Ectodermal cell (in vitro differentiated cells): ENCODE data around the gene POLE4.

ENCODE experiments used
- H3K27ac ChIP-seq: 2 replicates; pipeline ENCODE4 v1.7.0; 2013; ENCODE audit warnings: mild to moderate bottlenecking, low read depth, low read length; ENCODE audit not compliant: insufficient read depth, poor library complexity, severe bottlenecking
- H3K27me3 ChIP-seq: 2 replicates; pipeline ENCODE4 v1.7.0; 2013; ENCODE audit warnings: mild to moderate bottlenecking, low read length; ENCODE audit not compliant: insufficient read depth, control insufficient read depth, poor library complexity, severe bottlenecking
- H3K36me3 ChIP-seq: one replicate; pipeline ENCODE4 v1.7.0; 2013; ENCODE audit warnings: low read length; ENCODE audit not compliant: control insufficient read depth, insufficient read depth
- H3K4me1 ChIP-seq: one replicate; pipeline ENCODE4 v1.7.0; 2013; ENCODE audit warnings: low read length; ENCODE audit not compliant: control insufficient read depth, insufficient read depth
- H3K4me3 ChIP-seq: 2 replicates; pipeline ENCODE4 v1.7.0; 2013; ENCODE audit warnings: low read depth, low read length, control low read depth; ENCODE audit not compliant: insufficient read depth
- H3K9me3 ChIP-seq: 2 replicates; pipeline ENCODE4 v1.7.0; 2013; ENCODE audit warnings: mild to moderate bottlenecking, low read length, moderate library complexity; ENCODE audit not compliant: control insufficient read depth
- WGBS, 2 experiments: methylation state at CpG; one replicate each; pipeline ENCODE4 v1.1.7; 2013; ENCODE audit warnings: missing lambda C conversion rate in 2 of 2; 5-methylcytosine and 5-hydroxymethylcytosine counted together

POLE4 gene

DNA sequence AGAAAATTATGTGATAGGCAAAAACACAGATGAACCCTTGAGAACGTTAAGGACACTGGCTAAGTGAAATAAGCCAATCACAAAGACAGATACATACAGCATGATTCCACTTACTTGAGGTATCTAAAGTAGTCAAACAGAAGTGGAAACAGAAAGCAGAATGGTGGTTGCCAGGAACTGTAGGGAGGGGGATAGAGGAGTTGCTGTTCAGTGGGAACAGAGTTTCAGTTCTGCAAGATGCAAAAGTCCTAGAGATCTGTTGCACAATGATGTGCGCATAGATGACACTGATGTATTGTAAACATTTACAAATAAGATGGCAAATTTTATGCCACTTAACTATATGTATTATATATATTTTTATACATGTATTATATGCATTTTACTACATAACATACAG lies 59.7 kb downstream of the POLE4 start:
- no peaks in the 10 kb centered on the region for H3K27me3 ChIP-seq
- H3K4me3 ChIP-seq: no peak overlapping the region
- H3K9me3 ChIP-seq: no peaks in the 10 kb centered on the region
- H3K27ac ChIP-seq: no peak overlapping the region
- H3K36me3 ChIP-seq: no peaks in the 10 kb centered on the region
- 83% methylated on average over 1 of the region's 2 CpGs; no CpG with 5 or more reads in 1 of the 2 experiments for WGBS, 2 experiments
- no peaks in the 10 kb centered on the region for H3K4me1 ChIP-seq
